HL-60 (cell line): ENCODE measurements around the gene POMT2.

Source experiments
- CTCF ChIP-seq: IDR thresholded peaks from one replicate; pipeline ENCODE4 v1.5.1; 2011; ENCODE audit warnings: low read length, control low read depth, inconsistent platforms; ENCODE audit not compliant: insufficient read depth
- GABPA ChIP-seq: IDR thresholded peaks from 2 replicates; pipeline ENCODE4 v1.6.1; 2012; ENCODE audit warnings: low read depth
- TF ChIP-seq, protein P1 (sequence below): IDR thresholded peaks from 2 replicates; pipeline ENCODE4 v1.6.1; 2012; ENCODE audit warnings: low read depth; ENCODE audit not compliant: insufficient replicate concordance

DNA sequence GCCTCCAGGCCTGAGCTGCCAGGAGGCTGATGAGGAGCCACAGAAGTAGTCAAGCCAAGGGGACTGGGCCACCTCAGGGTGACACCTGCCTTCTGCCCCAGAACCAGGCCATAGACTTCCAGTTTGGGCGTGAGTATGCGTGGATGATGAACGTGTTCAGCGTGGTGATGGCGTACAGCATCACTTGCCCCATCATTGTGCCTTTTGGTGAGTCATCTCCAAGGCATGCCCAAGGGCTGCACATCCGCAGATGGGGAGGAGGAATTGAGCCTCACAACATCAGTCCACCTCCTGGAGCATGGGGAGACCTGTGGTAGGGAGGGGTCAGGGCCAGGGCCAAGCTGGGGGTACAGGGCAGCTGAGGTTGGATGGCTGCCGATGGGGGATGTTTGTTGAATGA lies 72.0 kb downstream of the POMT2 start:
- TF ChIP-seq CTCF (no peak), GABPA (no peak)
- TF ChIP-seq, protein P1, sequence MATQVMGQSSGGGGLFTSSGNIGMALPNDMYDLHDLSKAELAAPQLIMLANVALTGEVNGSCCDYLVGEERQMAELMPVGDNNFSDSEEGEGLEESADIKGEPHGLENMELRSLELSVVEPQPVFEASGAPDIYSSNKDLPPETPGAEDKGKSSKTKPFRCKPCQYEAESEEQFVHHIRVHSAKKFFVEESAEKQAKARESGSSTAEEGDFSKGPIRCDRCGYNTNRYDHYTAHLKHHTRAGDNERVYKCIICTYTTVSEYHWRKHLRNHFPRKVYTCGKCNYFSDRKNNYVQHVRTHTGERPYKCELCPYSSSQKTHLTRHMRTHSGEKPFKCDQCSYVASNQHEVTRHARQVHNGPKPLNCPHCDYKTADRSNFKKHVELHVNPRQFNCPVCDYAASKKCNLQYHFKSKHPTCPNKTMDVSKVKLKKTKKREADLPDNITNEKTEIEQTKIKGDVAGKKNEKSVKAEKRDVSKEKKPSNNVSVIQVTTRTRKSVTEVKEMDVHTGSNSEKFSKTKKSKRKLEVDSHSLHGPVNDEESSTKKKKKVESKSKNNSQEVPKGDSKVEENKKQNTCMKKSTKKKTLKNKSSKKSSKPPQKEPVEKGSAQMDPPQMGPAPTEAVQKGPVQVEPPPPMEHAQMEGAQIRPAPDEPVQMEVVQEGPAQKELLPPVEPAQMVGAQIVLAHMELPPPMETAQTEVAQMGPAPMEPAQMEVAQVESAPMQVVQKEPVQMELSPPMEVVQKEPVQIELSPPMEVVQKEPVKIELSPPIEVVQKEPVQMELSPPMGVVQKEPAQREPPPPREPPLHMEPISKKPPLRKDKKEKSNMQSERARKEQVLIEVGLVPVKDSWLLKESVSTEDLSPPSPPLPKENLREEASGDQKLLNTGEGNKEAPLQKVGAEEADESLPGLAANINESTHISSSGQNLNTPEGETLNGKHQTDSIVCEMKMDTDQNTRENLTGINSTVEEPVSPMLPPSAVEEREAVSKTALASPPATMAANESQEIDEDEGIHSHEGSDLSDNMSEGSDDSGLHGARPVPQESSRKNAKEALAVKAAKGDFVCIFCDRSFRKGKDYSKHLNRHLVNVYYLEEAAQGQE: no peak
